HCT116 (cell line): Measurements from ENCODE around the gene DLL1. TPM values are rescaled to one million over a fixed set of nuclear protein-coding genes. Genes with fewer than 3 reads are reported as not detected.

Experiments
- ATAC-seq: fragments of 200-7000 bp; cut with Tn5 transposase; 2 replicates; pipeline ENCODE4 v1.9.1; 2020; ENCODE audit warnings: mild to moderate bottlenecking, moderate library complexity
- BruUV-seq: library from RNA; stranded (reverse); fragments of 400-500 nt; replicated peaks from 2 replicates; lab custom pipeline; 2021; lab: Mats Ljungman, UMichigan
- CTCF ChIA-PET: fragments of 300-600 bp; sonication (Branson Sonifier 250); formaldehyde crosslinking; loops from one replicate; lab custom pipeline; 2021; ENCODE audit warnings: antibody characterized with exemption; lab: Charles Lee
- POLR2A ChIA-PET: fragments of 300-600, 350-600 bp; sonication (Branson Sonifier 250); formaldehyde crosslinking; loops from one replicate; lab custom pipeline; 2021; ENCODE audit warnings: antibody characterized with exemption; lab: Charles Lee
- RAD21 ChIA-PET, 2 experiments: fragments of 300-600 bp; sonication (Branson Sonifier 250); formaldehyde crosslinking; loops; one replicate each; lab custom pipeline; 2023; ENCODE audit warnings: low total read pairs in 2 of 2; ENCODE audit not compliant: uncharacterized antibody in 2 of 2, unreplicated experiment in 2 of 2, low non-redundant PET in 1 of 2; lab: Charles Lee
- DNase-seq: peaks from one replicate; pipeline ENCODE4 v3.0.0-alpha.2; 2010; ENCODE audit warnings: low read depth, low spot score
- H2AFZ ChIP-seq: fragments of 200-600 bp; shearing (Covaris generic), sonication (generic); 2 replicates; pipeline ENCODE4 v1.6.1; 2017; ENCODE audit warnings: low read depth, mixed run types, mixed read lengths, antibody characterized with exemption, low read length; ENCODE audit not compliant: poor library complexity, severe bottlenecking
- H3K27ac ChIP-seq: 2 replicates; pipeline ENCODE4 v1.5.1; 2012; ENCODE audit warnings: low read depth, low read length
- H3K27me3 ChIP-seq: fragments of 200-600 bp; sonication (generic); 2 replicates; pipeline ENCODE4 v1.6.1; 2016; ENCODE audit warnings: mixed run types, low read length, mixed read lengths; ENCODE audit not compliant: insufficient read depth
- H3K36me3 ChIP-seq, 2 experiments: fragments of 200-500 bp in 1 of 2; fragments of 200-600 bp in 1 of 2; sonication (Bioruptor generic) in 1 of 2; sonication (generic) in 1 of 2; 2 replicates each; pipeline versions ENCODE4 v1.5.1 to v1.6.1; 2014 to 2016; ENCODE audit warnings: low read length in 2 of 2, inconsistent platforms in 1 of 2, mixed read lengths in 1 of 2, mixed run types in 1 of 2; ENCODE audit not compliant: insufficient read depth in 2 of 2, control insufficient read depth in 1 of 2
- H3K4me1 ChIP-seq, 2 experiments: fragments of 200-600 bp in 1 of 2; sonication (generic) in 1 of 2; 2 replicates each; pipeline versions ENCODE4 v1.5.1 to v1.6.1; 2012 to 2017; ENCODE audit warnings: low read length in 2 of 2, inconsistent platforms in 1 of 2, mild to moderate bottlenecking in 1 of 2, mixed read lengths in 1 of 2, mixed run types in 1 of 2, moderate library complexity in 1 of 2; ENCODE audit not compliant: insufficient read depth in 2 of 2, control insufficient read depth in 1 of 2
- H3K4me2 ChIP-seq: fragments of 200-600 bp; sonication (generic); 2 replicates; pipeline ENCODE4 v1.6.1; 2017; ENCODE audit warnings: mixed run types, low read length, mixed read lengths
- H3K4me3 ChIP-seq, 2 experiments: fragments of 200-600 bp in 1 of 2; sonication (generic) in 1 of 2; replicated peaks in 1 of 2; 2 replicates each; pipeline ENCODE4 v1.5.1; 2011 to 2016; ENCODE audit warnings: low read length in 2 of 2, control low read depth in 1 of 2, low read depth in 1 of 2, mild to moderate bottlenecking in 1 of 2, mixed read lengths in 1 of 2, mixed run types in 1 of 2
- H3K79me2 ChIP-seq: fragments of 200-600 bp; sonication (generic); 2 replicates; pipeline ENCODE4 v1.6.1; 2017; ENCODE audit warnings: mild to moderate bottlenecking, mixed run types, low read length, moderate library complexity, mixed read lengths; ENCODE audit not compliant: insufficient read depth
- H3K9ac ChIP-seq: fragments of 200-600 bp; sonication (generic); 2 replicates; pipeline ENCODE4 v1.6.1; 2016; ENCODE audit warnings: low read length, mixed read lengths
- H3K9me2 ChIP-seq: fragments of 200-600 bp; sonication (generic), shearing (Covaris generic); 2 replicates; pipeline ENCODE4 v1.6.1; 2017; ENCODE audit warnings: mixed run types, mild to moderate bottlenecking, moderate library complexity; ENCODE audit not compliant: insufficient read depth
- H3K9me3 ChIP-seq, 2 experiments: fragments of 200-500 bp in 1 of 2; fragments of 200-600 bp in 1 of 2; sonication (Bioruptor generic) in 1 of 2; sonication (generic) in 1 of 2; 2 replicates each; pipeline ENCODE4 v1.6.1; 2014 to 2017; ENCODE audit warnings: low read length in 2 of 2, mixed read lengths in 2 of 2, inconsistent platforms in 1 of 2, low read depth in 1 of 2, mild to moderate bottlenecking in 1 of 2, mixed run types in 1 of 2, moderate library complexity in 1 of 2; ENCODE audit not compliant: control insufficient read depth in 1 of 2, insufficient read depth in 1 of 2
- H4K20me1 ChIP-seq: fragments of 200-600 bp; sonication (generic), shearing (Covaris generic); 2 replicates; pipeline ENCODE4 v1.6.1; 2017; ENCODE audit warnings: mixed run types, mild to moderate bottlenecking, moderate library complexity; ENCODE audit not compliant: insufficient read depth
- CBX3 ChIP-seq: IDR thresholded peaks from 2 replicates; pipeline ENCODE4 v1.6.1; 2012; ENCODE audit warnings: low read depth
- EGR1 ChIP-seq: IDR thresholded peaks from 2 replicates; pipeline ENCODE4 v1.6.1; 2012; ENCODE audit warnings: low read depth
- ELF1 ChIP-seq: IDR thresholded peaks from 2 replicates; pipeline ENCODE4 v1.6.1; 2012; ENCODE audit warnings: low read depth, borderline replicate concordance
- FOSL1 ChIP-seq: IDR thresholded peaks from 2 replicates; pipeline ENCODE4 v1.6.1; 2012; ENCODE audit warnings: low read depth
- POLR2AphosphoS5 ChIP-seq: IDR thresholded peaks from 2 replicates; pipeline ENCODE4 v1.6.1; 2011; ENCODE audit warnings: mild to moderate bottlenecking, low read depth, low read length, moderate library complexity
- RAD21 ChIP-seq: IDR thresholded peaks from 2 replicates; pipeline ENCODE4 v1.6.1; 2012; ENCODE audit warnings: low read depth, mild to moderate bottlenecking
- SIN3A ChIP-seq: IDR thresholded peaks from 2 replicates; pipeline ENCODE4 v1.6.1; 2012; ENCODE audit warnings: low read depth
- SP1 ChIP-seq: IDR thresholded peaks from 2 replicates; pipeline ENCODE4 v1.6.1; 2012; ENCODE audit warnings: low read depth
- SRF ChIP-seq: IDR thresholded peaks from 2 replicates; pipeline ENCODE4 v1.6.1; 2012; ENCODE audit warnings: low read depth
- TCF7L2 ChIP-seq: IDR thresholded peaks from 2 replicates; pipeline ENCODE4 v1.7.0; 2011; ENCODE audit warnings: borderline replicate concordance, inconsistent platforms; ENCODE audit not compliant: insufficient read depth, insufficient read length; ENCODE audit errors: extremely low read depth
- YY1 ChIP-seq: IDR thresholded peaks from 2 replicates; pipeline ENCODE4 v1.6.1; 2011; ENCODE audit warnings: low read length, low read depth, moderate library complexity, mild to moderate bottlenecking; ENCODE audit not compliant: insufficient replicate concordance; ENCODE audit errors: extremely low read depth
- ZFX ChIP-seq: fragments of 450-650 bp; IDR thresholded peaks from 2 replicates; pipeline ENCODE4 v1.6.1; 2017
- ZNF274 ChIP-seq: fragments of 200-500 bp; sonication (Bioruptor generic); IDR thresholded peaks from 2 replicates; pipeline ENCODE4 v1.6.1; 2014; ENCODE audit warnings: mild to moderate bottlenecking, low read depth, low read length, inconsistent platforms
- intact Hi-C: fragments of 100-400 bp; cut with micrococcal nuclease; formaldehyde crosslinking; loops from 2 replicates; pipeline ENCODE4 v1.10.0; 2022
- total RNA-seq: library from RNA; stranded (reverse); gene quantifications from one replicate; pipeline ENCODE4 v1.2.1, GENCODE V29; 2021; ENCODE audit not compliant: unreplicated experiment
- TF ChIP-seq, protein P1 (sequence below): IDR thresholded peaks from 2 replicates; pipeline ENCODE4 v1.6.1; 2012
- TF ChIP-seq, protein P2 (sequence below): IDR thresholded peaks from 2 replicates; pipeline ENCODE4 v1.6.1; 2012; ENCODE audit warnings: low read depth
- TF ChIP-seq, protein P3 (sequence below): IDR thresholded peaks from 2 replicates; pipeline ENCODE4 v1.6.1; 2011; ENCODE audit warnings: mild to moderate bottlenecking, low read length, moderate library complexity; ENCODE audit not compliant: insufficient replicate concordance; ENCODE audit errors: extremely low read depth
- TF ChIP-seq, protein P4 (sequence below): IDR thresholded peaks from 2 replicates; pipeline ENCODE4 v1.6.1; 2012

Gene DLL1
- total RNA-seq, 1 experiment from 2014 or later: 5.3 TPM

DNA sequence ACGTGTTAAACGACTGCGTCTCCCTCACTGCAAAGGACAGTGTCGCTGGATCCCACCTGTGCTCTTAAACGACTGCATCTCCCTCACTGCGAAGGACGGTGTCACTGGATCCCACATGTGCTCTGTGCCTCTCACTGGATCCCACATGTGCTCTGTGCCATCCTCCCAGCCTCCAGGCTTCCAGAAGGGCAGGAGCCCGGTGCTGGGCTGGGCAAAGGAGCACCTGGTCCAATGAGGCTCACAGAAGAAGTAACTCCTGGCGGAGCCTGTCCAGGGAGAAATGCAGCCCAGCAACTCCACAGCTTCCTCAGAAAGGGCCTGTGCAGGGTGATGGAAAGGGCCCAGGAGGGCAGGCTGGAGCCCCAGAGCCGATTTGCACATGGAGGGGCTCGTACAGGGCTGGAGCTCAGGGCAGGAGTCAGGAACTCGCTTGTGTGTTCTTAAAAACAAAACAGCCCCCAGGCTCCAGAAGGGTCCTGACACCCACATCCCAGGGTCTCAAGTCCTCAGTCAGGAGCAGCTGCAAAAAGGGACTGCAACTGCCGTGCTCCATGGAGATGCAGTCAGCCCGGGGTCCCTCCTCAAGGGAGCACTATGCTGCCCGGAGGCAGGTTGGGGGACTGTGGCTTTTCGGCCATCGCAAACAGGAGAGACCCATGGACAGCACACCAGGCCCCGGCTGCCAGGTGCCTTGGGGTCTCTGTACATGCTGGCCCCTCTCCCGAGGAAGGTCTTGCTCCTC is 52.7 kb downstream of the DLL1 start:
- Histone ChIP-seq H4K20me1 (no peaks in the 10 kb centered on the region), H3K79me2 (no peaks in the 10 kb centered on the region), H3K4me2 (no peak overlapping the region), H2AFZ (no peak overlapping the region), H3K27ac (no peak overlapping the region), H3K9me2 (no peaks in the 10 kb centered on the region), H3K27me3 (no peaks in the 10 kb centered on the region), H3K4me1 (no peaks in the 10 kb centered on the region), H3K9me3 (no peaks in the 10 kb centered on the region), H3K36me3 (no peaks in the 10 kb centered on the region), H3K9ac (no peak overlapping the region), H3K4me3 (no peak overlapping the region)
- intact Hi-C loops: no loop called here
- POLR2A ChIA-PET: no interaction called here
- TF ChIP-seq, protein P1, sequence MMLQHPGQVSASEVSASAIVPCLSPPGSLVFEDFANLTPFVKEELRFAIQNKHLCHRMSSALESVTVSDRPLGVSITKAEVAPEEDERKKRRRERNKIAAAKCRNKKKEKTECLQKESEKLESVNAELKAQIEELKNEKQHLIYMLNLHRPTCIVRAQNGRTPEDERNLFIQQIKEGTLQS: no peak
- no peak for TF ChIP-seq RAD21
- no peak for TF ChIP-seq ZFX
- TF ChIP-seq, protein P2, sequence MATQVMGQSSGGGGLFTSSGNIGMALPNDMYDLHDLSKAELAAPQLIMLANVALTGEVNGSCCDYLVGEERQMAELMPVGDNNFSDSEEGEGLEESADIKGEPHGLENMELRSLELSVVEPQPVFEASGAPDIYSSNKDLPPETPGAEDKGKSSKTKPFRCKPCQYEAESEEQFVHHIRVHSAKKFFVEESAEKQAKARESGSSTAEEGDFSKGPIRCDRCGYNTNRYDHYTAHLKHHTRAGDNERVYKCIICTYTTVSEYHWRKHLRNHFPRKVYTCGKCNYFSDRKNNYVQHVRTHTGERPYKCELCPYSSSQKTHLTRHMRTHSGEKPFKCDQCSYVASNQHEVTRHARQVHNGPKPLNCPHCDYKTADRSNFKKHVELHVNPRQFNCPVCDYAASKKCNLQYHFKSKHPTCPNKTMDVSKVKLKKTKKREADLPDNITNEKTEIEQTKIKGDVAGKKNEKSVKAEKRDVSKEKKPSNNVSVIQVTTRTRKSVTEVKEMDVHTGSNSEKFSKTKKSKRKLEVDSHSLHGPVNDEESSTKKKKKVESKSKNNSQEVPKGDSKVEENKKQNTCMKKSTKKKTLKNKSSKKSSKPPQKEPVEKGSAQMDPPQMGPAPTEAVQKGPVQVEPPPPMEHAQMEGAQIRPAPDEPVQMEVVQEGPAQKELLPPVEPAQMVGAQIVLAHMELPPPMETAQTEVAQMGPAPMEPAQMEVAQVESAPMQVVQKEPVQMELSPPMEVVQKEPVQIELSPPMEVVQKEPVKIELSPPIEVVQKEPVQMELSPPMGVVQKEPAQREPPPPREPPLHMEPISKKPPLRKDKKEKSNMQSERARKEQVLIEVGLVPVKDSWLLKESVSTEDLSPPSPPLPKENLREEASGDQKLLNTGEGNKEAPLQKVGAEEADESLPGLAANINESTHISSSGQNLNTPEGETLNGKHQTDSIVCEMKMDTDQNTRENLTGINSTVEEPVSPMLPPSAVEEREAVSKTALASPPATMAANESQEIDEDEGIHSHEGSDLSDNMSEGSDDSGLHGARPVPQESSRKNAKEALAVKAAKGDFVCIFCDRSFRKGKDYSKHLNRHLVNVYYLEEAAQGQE: no peak
- no peak for TF ChIP-seq SIN3A
- TF ChIP-seq, protein P3, sequence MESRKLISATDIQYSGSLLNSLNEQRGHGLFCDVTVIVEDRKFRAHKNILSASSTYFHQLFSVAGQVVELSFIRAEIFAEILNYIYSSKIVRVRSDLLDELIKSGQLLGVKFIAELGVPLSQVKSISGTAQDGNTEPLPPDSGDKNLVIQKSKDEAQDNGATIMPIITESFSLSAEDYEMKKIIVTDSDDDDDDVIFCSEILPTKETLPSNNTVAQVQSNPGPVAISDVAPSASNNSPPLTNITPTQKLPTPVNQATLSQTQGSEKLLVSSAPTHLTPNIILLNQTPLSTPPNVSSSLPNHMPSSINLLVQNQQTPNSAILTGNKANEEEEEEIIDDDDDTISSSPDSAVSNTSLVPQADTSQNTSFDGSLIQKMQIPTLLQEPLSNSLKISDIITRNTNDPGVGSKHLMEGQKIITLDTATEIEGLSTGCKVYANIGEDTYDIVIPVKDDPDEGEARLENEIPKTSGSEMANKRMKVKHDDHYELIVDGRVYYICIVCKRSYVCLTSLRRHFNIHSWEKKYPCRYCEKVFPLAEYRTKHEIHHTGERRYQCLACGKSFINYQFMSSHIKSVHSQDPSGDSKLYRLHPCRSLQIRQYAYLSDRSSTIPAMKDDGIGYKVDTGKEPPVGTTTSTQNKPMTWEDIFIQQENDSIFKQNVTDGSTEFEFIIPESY: no peak
- no peak for TF ChIP-seq SP1
- no peak for TF ChIP-seq YY1
- TF ChIP-seq FOSL1: no peak
- TF ChIP-seq ZNF274: no peak
- TF ChIP-seq CBX3: no peak
- TF ChIP-seq POLR2AphosphoS5: no peak
- no peak for TF ChIP-seq EGR1
- no peak for TF ChIP-seq SRF
- TF ChIP-seq, protein P4, sequence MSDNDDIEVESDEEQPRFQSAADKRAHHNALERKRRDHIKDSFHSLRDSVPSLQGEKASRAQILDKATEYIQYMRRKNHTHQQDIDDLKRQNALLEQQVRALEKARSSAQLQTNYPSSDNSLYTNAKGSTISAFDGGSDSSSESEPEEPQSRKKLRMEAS: no peak
- no peak for TF ChIP-seq TCF7L2
- TF ChIP-seq ELF1: no peak
- ATAC-seq: no peak
- no peak for DNase-seq
- no TSS peak for BruUV-seq
- CTCF ChIA-PET: no interaction called here
- RAD21 ChIA-PET: no interaction called here
